Chondrocyte (in vitro differentiated cells): ENCODE data around the gene RALY. TPM values are rescaled to one million over a fixed set of nuclear protein-coding genes. Genes with fewer than 3 reads are reported as not detected.

ENCODE experiments used
- DNase-seq: peaks from one replicate; pipeline ENCODE4 v3.0.0; 2021; ENCODE audit warnings: mixed read lengths, low spot score
- H3K27ac Mint-ChIP-seq: one replicate; pipeline ENCODE4 v1.8.0; 2021; ENCODE audit warnings: mild to moderate bottlenecking, moderate library complexity, mixed read lengths; ENCODE audit not compliant: unreplicated experiment
- H3K27me3 Mint-ChIP-seq: 2 replicates; pipeline ENCODE4 v1.8.0; 2021; ENCODE audit warnings: low read depth, mixed read lengths
- H3K36me3 Mint-ChIP-seq: 2 replicates; pipeline ENCODE4 v1.8.0; 2021; ENCODE audit warnings: low read depth, mixed read lengths
- H3K4me1 Mint-ChIP-seq: 2 replicates; pipeline ENCODE4 v1.8.0; 2021; ENCODE audit warnings: low read depth, mild to moderate bottlenecking, mixed read lengths
- H3K4me3 Mint-ChIP-seq: one replicate; pipeline ENCODE4 v1.8.0; 2021; ENCODE audit warnings: mild to moderate bottlenecking, moderate library complexity, mixed read lengths; ENCODE audit not compliant: unreplicated experiment
- H3K9me3 Mint-ChIP-seq: 2 replicates; pipeline ENCODE4 v1.8.0; 2021; ENCODE audit warnings: low read depth, mixed read lengths
- total RNA-seq: library from RNA; stranded (reverse); gene quantifications from 3 replicates; pipeline ENCODE4 v1.2.1, GENCODE V29; 2021
- TF ChIP-seq, protein P1 (sequence below): fragments of 200-600 bp; sonication (generic); IDR thresholded peaks from 2 replicates; pipeline ENCODE4 v1.5.0; 2021; ENCODE audit warnings: antibody characterized with exemption, mild to moderate bottlenecking, moderate library complexity

The RALY gene
- total RNA-seq, 1 donor from 2014 or later: 169 TPM

- no peaks in the 10 kb centered on the region for H3K27me3 Mint-ChIP-seq
- no peak overlapping the region for H3K4me3 Mint-ChIP-seq
- peaks cover 36% of the 10 kb centered on the region for H3K4me1 Mint-ChIP-seq
- no peaks in the 10 kb centered on the region for H3K9me3 Mint-ChIP-seq
- no peak for DNase-seq
- no peak overlapping the region for H3K27ac Mint-ChIP-seq
- peaks cover 2% of the 10 kb centered on the region for H3K36me3 Mint-ChIP-seq
- TF ChIP-seq, protein P1, sequence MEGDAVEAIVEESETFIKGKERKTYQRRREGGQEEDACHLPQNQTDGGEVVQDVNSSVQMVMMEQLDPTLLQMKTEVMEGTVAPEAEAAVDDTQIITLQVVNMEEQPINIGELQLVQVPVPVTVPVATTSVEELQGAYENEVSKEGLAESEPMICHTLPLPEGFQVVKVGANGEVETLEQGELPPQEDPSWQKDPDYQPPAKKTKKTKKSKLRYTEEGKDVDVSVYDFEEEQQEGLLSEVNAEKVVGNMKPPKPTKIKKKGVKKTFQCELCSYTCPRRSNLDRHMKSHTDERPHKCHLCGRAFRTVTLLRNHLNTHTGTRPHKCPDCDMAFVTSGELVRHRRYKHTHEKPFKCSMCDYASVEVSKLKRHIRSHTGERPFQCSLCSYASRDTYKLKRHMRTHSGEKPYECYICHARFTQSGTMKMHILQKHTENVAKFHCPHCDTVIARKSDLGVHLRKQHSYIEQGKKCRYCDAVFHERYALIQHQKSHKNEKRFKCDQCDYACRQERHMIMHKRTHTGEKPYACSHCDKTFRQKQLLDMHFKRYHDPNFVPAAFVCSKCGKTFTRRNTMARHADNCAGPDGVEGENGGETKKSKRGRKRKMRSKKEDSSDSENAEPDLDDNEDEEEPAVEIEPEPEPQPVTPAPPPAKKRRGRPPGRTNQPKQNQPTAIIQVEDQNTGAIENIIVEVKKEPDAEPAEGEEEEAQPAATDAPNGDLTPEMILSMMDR: no peak
These were observed 46.7 kb downstream of the RALY start for GRCh38 chr20:34040300-34040995.

- Mint-ChIP-seq H3K9me3 (no peaks in the 10 kb centered on the region), H3K27ac (no peak overlapping the region), H3K4me1 (peaks cover 41% of the 10 kb centered on the region), H3K27me3 (no peaks in the 10 kb centered on the region), H3K36me3 (peaks cover 2% of the 10 kb centered on the region), H3K4me3 (no peak overlapping the region)
- TF ChIP-seq, protein P1: no peak
- DNase-seq: no peak
These were observed 47.5 kb downstream of the RALY start for GRCh38 chr20:34041226-34041625.

DNA sequence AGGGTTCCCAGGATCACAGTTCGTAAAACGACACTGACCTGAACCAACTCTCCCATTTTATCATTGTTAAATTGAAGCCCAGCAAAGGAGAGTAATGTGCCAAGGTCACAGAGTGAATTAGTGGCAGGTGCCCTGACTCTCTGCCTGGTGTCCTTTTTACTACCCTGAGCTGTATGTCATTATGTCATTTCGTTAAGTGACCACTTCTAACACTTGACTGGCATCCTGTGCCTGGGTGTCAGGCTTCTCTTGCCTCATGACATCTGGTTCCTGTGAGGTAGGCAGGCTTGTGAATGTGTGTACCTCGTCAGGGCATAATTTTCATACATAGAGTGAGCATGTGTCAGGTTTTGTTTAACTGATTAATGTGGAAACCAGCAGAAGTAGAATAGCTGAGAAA, 48.6 kb downstream of the RALY start:
- no peaks in the 10 kb centered on the region for H3K27me3 Mint-ChIP-seq
- no peak overlapping the region for H3K4me3 Mint-ChIP-seq
- no peak overlapping the region for H3K27ac Mint-ChIP-seq
- TF ChIP-seq, protein P1: no peak
- DNase-seq: no peak
- peaks cover 32% of the 10 kb centered on the region for H3K4me1 Mint-ChIP-seq
- no peaks in the 10 kb centered on the region for H3K9me3 Mint-ChIP-seq
- peaks cover 3% of the 10 kb centered on the region for H3K36me3 Mint-ChIP-seq

DNA sequence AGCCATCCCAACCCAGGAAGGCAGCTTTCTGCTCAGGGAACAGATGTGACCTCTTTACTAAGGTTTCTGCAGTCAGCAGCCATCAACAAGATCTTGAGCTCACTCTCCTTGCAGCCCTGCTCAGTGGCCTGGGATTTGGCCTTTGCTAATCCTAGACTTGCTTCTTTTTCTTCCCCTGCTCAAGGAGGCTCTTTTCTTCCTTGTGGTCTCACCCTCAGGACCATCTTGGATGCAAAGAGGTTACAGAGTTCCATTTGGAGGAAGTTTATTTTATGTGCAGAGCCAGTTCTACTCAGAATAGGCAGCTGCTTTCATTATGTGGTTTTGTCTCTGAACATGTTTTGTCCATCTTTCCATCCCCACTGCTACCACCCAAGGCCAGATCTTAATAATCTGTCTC, 49.3 kb downstream of the RALY start:
- TF ChIP-seq, protein P1: no peak
- DNase-seq: no peak
- Mint-ChIP-seq H3K9me3 (no peaks in the 10 kb centered on the region), H3K4me3 (no peak overlapping the region), H3K27ac (no peak overlapping the region), H3K27me3 (no peaks in the 10 kb centered on the region), H3K36me3 (peaks cover 3% of the 10 kb centered on the region), H3K4me1 (peaks cover 24% of the 10 kb centered on the region)

GRCh38 chr20:34045294-34045693, 51.6 kb downstream of the RALY start:
- no peaks in the 10 kb centered on the region for H3K27me3 Mint-ChIP-seq
- H3K27ac Mint-ChIP-seq: no peak overlapping the region
- peaks cover 32% of the 10 kb centered on the region for H3K4me1 Mint-ChIP-seq
- H3K4me3 Mint-ChIP-seq: no peak overlapping the region
- DNase-seq: no peak
- H3K36me3 Mint-ChIP-seq: peaks cover 3% of the 10 kb centered on the region
- H3K9me3 Mint-ChIP-seq: no peaks in the 10 kb centered on the region
- TF ChIP-seq, protein P1: no peak
